NCI-H1436 (cell line): ENCODE measurements around the gene OOSP4B.
"Not testable (repeated sequence)": the region's sequence is repeated elsewhere in the genome, so short reads cannot be mapped to it uniquely, and the experiment has no call there.

ENCODE experiments used
- DNase-seq: peaks from one replicate; lab custom pipeline; 2025; lab: John Stamatoyannopoulos, UW

The OOSP4B gene

DNA sequence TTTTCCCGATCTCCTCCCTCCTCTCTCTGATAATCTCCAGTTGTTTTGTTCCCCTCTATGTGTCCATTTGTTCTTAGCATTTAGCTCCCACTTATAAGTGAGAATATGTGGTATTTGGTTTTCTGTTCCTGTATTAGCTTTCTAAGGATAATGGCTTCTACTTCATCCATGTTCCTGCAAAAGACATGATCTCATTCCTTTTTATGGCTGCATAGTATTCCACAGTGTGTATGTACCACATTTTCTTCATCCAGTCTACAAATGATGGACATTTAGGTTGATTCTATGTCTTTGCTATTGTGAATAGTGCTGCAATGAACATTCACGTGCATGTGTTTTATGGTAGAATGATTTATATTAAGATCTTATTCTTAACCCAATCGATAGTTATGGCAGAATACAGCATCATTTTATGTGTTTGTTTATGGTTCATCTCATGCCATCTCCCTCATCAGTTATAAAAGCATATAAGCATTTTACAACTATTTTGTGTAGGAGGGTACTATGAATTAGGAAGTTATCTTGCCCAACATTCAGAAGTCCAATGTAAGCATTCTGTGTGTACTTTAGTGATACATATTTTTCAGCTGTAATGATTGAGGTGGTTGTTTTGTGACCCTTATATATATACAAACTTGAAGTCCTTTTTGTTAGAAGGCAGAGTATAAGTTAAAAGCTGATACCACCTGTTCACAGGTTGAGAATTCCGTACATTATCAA, 42.7 kb downstream of the OOSP4B start:
- no peak for DNase-seq

DNA sequence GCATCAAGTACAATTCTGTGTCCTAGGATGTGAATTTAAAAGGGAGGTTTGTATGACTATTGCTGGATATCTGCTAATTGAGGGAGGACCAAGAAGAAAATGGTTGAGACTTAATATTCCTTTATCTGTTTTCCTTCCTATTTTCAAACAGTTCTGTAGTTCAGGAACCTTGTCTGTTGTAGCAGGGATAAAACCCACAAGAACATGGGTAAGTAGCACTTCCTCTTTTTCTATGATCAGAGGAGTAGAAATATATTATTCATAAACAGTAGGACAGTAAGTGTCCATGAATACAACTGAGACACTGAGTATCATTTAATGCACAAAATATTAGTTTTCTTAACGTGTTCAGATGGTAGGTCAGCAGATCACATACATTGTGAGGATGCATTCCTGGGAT, 47.1 kb downstream of the OOSP4B start:
- no peak for DNase-seq

- DNase-seq = no peak
Observed at GRCh38 chr11:60065801-60066200, 48.8 kb downstream of the OOSP4B start.

DNA sequence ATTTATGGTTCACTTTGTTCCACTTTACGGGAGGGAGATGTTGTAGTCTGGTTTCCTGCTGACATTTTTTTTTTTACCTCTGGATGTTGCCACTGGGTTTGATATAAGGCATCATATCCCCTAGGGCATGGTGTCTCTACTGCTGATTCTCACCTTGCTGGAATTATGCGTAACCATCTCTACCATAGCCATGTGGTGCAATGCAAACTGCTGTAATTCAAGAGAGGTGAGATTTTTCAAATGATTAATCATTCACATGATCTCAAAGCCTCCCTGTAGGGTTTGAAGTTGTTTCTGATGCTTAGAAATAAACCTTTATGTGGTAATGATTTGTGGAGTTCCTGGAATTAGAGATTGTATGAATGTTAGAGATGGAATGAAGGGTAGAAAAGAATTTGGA, 52.5 kb downstream of the OOSP4B start:
- no peak for DNase-seq

DNA sequence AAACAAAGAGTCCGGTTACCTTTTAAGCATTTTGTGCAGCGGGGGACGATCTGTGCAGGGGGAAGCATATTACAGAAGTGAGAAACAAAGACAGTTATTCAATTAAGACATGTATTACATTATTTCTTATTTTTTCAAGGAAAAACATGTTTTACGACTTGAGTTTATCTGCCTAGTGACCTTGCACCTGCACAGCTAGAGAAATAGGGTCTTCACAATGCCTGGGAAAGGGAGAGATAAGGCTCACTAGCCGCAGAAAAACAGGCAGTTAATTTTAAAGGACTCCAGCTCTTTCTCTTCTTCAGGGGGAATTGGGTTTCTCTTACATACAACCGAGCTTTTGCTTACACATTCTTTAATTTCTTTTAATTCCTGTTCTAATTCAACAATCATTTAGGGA, 54.7 kb downstream of the OOSP4B start:
- not testable (repeated sequence) for DNase-seq

DNA sequence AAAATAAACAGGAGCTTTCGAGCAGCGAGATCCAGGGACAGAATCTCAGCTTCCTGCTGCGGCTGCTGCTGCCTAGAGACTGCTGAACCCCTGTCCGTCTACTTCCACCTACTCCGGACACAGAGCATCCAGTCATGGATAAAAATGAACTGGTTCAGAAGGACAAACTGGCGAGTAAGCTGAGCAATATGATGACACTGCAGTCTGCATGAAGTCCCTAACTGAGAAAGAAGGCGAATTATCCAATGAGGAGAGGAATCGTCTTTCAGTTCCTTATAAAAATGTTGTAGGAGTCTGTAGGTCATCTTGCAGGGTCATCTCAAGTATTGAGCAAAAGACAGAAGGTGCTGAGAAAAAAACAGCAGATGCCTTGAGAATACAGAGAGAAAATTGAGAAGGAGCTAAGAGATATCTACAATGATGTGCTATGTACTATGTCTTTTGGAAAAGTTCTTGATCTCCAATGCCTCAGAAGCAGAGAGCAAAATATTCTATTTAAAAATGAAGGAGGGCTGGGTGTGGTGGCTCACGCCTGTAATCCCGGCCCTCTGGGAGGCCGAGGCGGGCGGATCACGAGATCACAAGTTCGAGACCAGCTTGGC, 60.3 kb downstream of the OOSP4B start:
- no peak for DNase-seq

GRCh38 chr11:60077981-60078380, 61.0 kb downstream of the OOSP4B start:
- DNase-seq = no peak

DNA sequence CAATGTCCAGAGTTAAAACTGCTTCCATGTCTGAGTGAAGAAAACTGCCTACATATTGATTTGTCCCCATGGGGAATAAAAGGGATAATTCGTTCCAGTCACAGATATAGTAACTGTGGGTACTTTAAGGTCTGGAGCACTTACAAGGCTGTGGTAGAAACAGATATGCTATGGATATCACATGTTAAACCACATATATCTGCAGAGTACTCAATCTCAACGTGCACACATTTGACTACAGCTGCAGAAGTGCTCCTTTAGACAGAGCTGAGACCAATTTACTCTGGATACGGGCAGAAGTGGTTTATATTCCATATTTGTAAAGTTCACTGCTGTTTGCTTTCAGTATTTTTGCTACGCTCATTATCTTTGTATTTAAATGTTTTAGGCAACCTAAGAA, 61.8 kb downstream of the OOSP4B start:
- DNase-seq = no peak

- DNase-seq = no peak
Observed at GRCh38 chr11:60080535-60080934, 63.6 kb downstream of the OOSP4B start.
